Measurements from ENCODE around the gene TTYH3. TPM values are rescaled to one million over a fixed set of nuclear protein-coding genes. Genes with fewer than 3 reads are reported as not detected.
A peak's percentile ranks its signal among the peaks of the same experiment; 100 is the strongest.

TTYH3 gene
- polyA plus RNA-seq, 4 donors, result 6.9 to 149 (median 20.6) TPM

DNA sequence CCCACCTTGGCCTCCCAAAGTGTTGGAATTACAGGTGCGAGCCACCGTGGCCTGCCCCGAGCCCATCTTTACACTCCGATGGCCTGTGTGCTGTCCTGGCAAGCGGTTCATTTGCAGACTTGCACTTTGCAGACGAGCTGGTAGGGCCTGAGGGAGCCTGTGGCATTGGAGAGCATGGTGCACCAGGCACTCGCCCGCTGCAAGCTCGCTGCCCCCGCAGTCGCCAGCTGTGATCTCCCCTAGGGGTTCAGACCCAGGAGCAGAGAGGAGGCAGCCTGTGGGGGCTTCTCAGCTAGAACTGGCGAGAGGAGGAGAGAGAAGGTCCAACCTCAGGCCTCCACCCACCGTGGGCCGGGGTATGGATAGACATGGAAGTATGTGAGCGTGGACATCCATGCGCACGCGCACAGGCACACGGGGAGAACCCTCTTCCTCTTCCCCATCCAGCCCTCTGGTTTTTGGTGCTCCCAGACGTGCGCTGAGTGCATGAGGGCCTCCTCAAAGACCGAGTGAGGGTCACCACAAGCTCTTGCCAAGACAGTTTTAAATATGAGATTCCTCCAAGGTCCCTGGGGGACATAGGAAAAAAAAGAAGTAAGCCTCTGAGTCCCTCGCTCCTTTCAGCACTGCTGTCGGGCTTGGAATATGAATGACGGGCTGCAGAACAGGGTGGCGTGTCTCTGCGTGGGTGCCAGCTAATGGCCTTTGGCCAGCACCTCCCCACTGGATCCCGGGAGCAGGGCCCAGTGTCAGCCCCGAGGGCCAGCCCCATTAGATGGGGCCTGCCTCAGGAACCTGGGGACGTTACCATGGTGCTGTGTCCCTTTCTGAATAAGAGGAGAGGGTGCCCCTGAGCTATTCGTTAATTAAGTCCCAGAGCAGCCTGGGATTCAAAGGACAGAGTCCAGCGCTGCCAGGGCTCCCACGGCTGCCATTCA lies 15.1 kb upstream of the TTYH3 start:
- H3K4me3 ChIP-seq (ENCODE audit: low read depth in 1 of 3, low read length in 3 of 3), result peak overlapping the region in 1 of 3 donors; percentile 25
- H3K36me3 ChIP-seq (ENCODE audit: control insufficient read depth in 3 of 3, insufficient read depth in 2 of 3, low read depth in 1 of 3, low read length in 3 of 3), result peaks cover 0 to 60% (median 0%) of the 10 kb centered on the region in 3 donors
- peaks cover 0 to 72% (median 3%) of the 10 kb centered on the region in 3 donors for H3K4me1 ChIP-seq (ENCODE audit: control insufficient read depth in 3 of 3, insufficient read depth in 2 of 3, low read depth in 1 of 3, low read length in 2 of 3)
- 62 to 77% (median 75%) methylated on average over 32 to 33 of the region's 33 CpGs for WGBS, 3 donors
- H3K27ac ChIP-seq (ENCODE audit: low read depth in 1 of 3, low read length in 2 of 3), result peak overlapping the region in 1 of 3 donors; percentile 86
- no peaks in the 10 kb centered on the region for H3K27me3 ChIP-seq (ENCODE audit: control insufficient read depth in 3 of 3, insufficient read depth in 3 of 3, low read length in 3 of 3)
- no peak for FAIRE-seq
- H3K9me3 ChIP-seq (ENCODE audit: control insufficient read depth in 2 of 2, insufficient read depth in 1 of 2, low read depth in 1 of 2, low read length in 1 of 2), result no peaks in the 10 kb centered on the region
- DNase-seq, result peak; percentile 39 to 89

DNA sequence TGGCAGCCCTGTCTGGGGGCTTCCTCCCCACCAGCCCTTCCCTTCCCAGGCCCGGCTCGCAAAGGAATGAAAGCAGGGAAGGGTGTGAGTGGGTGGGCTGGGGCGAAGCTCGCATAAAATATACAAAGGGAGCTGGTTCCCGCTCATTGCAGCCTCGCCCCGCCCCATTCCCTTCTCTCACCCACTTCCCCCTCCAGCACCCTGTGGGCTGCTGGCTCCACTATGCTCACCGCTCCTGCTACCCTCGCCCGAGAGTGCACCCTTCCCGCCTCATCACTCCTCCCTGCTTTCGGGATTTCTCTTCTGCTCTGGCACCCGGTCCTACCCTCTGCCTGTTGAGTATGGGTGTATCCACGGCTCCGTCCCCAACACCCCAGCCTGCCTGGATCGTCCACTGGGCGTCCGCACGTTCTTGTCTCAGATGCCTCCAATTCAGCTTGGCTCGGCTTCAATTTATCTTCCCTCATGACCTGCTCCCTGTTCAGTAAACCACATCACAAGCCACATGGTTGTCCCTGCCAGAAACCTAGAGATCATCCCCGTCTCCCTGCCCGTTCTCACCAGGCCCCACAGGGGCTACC lies 14.4 kb upstream of the TTYH3 start:
- peak overlapping the region in 1 of 3 donors; percentile 86 for H3K27ac ChIP-seq (ENCODE audit: low read depth in 1 of 3, low read length in 2 of 3)
- DNase-seq (peak in 1 of 2 donors; percentile 67), FAIRE-seq (no peak)
- peak overlapping the region in 1 of 3 donors; percentile 25 for H3K4me3 ChIP-seq (ENCODE audit: low read depth in 1 of 3, low read length in 3 of 3)
- 20 to 38% (median 33%) methylated on average over 22 of the region's 22 CpGs for WGBS, 3 donors
- no peaks in the 10 kb centered on the region for H3K9me3 ChIP-seq (ENCODE audit: control insufficient read depth in 2 of 2, insufficient read depth in 1 of 2, low read depth in 1 of 2, low read length in 1 of 2)
- H3K36me3 ChIP-seq (ENCODE audit: control insufficient read depth in 3 of 3, insufficient read depth in 2 of 3, low read depth in 1 of 3, low read length in 3 of 3), result peaks cover 0 to 54% (median 0%) of the 10 kb centered on the region in 3 donors
- H3K27me3 ChIP-seq (ENCODE audit: control insufficient read depth in 3 of 3, insufficient read depth in 3 of 3, low read length in 3 of 3), result no peaks in the 10 kb centered on the region
- peaks cover 0 to 73% (median 9%) of the 10 kb centered on the region in 3 donors for H3K4me1 ChIP-seq (ENCODE audit: control insufficient read depth in 3 of 3, insufficient read depth in 2 of 3, low read depth in 1 of 3, low read length in 2 of 3)

- Histone ChIP-seq H3K9me3 (ENCODE audit: control insufficient read depth in 2 of 2, insufficient read depth in 1 of 2, low read depth in 1 of 2, low read length in 1 of 2) (no peaks in the 10 kb centered on the region), H3K27me3 (ENCODE audit: control insufficient read depth in 3 of 3, insufficient read depth in 3 of 3, low read length in 3 of 3) (no peaks in the 10 kb centered on the region), H3K27ac (ENCODE audit: low read depth in 1 of 3, low read length in 2 of 3) (peak overlapping the region in 1 of 3 donors; percentile 36), H3K4me3 (ENCODE audit: low read depth in 1 of 3, low read length in 3 of 3) (no peak overlapping the region), H3K36me3 (ENCODE audit: control insufficient read depth in 3 of 3, insufficient read depth in 2 of 3, low read depth in 1 of 3, low read length in 3 of 3) (peaks cover 0 to 40% (median 0%) of the 10 kb centered on the region in 3 donors), H3K4me1 (ENCODE audit: control insufficient read depth in 3 of 3, insufficient read depth in 2 of 3, low read depth in 1 of 3, low read length in 2 of 3) (peaks cover 2 to 74% (median 13%) of the 10 kb centered on the region in 3 donors)
- 68 to 73% (median 72%) methylated on average over 9 of the region's 9 CpGs for WGBS, 3 donors
- FAIRE-seq, result no peak
- DNase-seq, result no peak
Observed at GRCh38 chr7:2619116-2619515, 12.7 kb upstream of the TTYH3 start.

DNA sequence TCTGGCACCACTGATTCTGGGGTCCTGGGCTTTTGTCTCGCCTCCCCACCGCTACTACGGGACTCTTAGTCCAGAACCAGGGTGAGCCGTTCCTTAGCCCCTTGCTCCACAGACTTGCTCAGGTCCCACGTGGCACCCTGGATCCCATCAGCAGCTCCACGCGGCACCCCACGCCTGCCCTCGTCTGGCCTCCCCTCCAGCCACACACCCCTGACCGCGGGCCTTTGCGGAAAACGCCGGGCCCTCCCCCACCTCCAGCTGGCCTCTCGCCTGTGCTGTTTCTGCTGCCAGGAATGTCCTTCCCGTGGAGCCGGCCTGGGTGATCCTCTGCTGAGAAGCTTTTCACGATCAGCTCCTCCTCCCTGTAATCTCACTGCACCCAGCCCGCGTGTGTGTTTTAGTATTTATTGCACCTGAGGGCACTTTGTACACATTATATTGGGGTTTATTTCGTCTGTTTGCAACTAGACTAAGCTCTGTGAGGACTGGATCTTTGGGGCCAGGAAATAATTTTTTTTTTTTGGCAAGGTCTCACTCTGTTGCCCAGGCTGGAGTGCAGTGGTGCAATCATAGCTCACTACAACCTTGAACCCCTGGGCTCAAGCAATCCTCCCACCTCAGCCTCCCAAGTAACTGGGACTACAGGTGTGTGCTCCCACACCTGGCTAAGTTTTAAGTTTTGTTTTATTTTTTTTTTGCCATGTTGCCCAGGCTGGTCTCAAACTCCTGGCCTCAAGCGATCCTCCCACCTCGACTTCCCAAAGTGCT lies 10.5 kb upstream of the TTYH3 start:
- Histone ChIP-seq H3K27ac (ENCODE audit: low read depth in 1 of 3, low read length in 2 of 3) (peak overlapping the region; percentile 75 to 97 (median 90)), H3K36me3 (ENCODE audit: control insufficient read depth in 3 of 3, insufficient read depth in 2 of 3, low read depth in 1 of 3, low read length in 3 of 3) (peaks cover 0 to 22% (median 0%) of the 10 kb centered on the region in 3 donors), H3K4me1 (ENCODE audit: control insufficient read depth in 3 of 3, insufficient read depth in 2 of 3, low read depth in 1 of 3, low read length in 2 of 3) (peaks cover 3 to 73% (median 13%) of the 10 kb centered on the region in 3 donors), H3K9me3 (ENCODE audit: control insufficient read depth in 2 of 2, insufficient read depth in 1 of 2, low read depth in 1 of 2, low read length in 1 of 2) (no peaks in the 10 kb centered on the region), H3K27me3 (ENCODE audit: control insufficient read depth in 3 of 3, insufficient read depth in 3 of 3, low read length in 3 of 3) (no peaks in the 10 kb centered on the region), H3K4me3 (ENCODE audit: low read depth in 1 of 3, low read length in 3 of 3) (peak overlapping the region in 1 of 3 donors; percentile 43)
- WGBS, 3 donors, result 26 to 38% (median 37%) methylated on average over 23 of the region's 23 CpGs
- DNase-seq (peak; percentile 89 to 91), FAIRE-seq (no peak)

GRCh38 chr7:2621948-2622640 lies 9.7 kb upstream of the TTYH3 start:
- Histone ChIP-seq H3K27me3 (ENCODE audit: control insufficient read depth in 3 of 3, insufficient read depth in 3 of 3, low read length in 3 of 3) (no peaks in the 10 kb centered on the region), H3K27ac (ENCODE audit: low read depth in 1 of 3, low read length in 2 of 3) (peak overlapping the region; percentile 75 to 97 (median 90)), H3K4me1 (ENCODE audit: control insufficient read depth in 3 of 3, insufficient read depth in 2 of 3, low read depth in 1 of 3, low read length in 2 of 3) (peaks cover 3 to 69% (median 11%) of the 10 kb centered on the region in 3 donors), H3K9me3 (ENCODE audit: control insufficient read depth in 2 of 2, insufficient read depth in 1 of 2, low read depth in 1 of 2, low read length in 1 of 2) (no peaks in the 10 kb centered on the region), H3K36me3 (ENCODE audit: control insufficient read depth in 3 of 3, insufficient read depth in 2 of 3, low read depth in 1 of 3, low read length in 3 of 3) (peaks cover 0 to 15% (median 0%) of the 10 kb centered on the region in 3 donors), H3K4me3 (ENCODE audit: low read depth in 1 of 3, low read length in 3 of 3) (peak overlapping the region in 1 of 3 donors; percentile 43)
- peak; percentile 51 to 99 for DNase-seq
- FAIRE-seq, result no peak
- WGBS, 3 donors, result 32 to 49% (median 38%) methylated on average over 10 to 12 of the region's 12 CpGs

DNA sequence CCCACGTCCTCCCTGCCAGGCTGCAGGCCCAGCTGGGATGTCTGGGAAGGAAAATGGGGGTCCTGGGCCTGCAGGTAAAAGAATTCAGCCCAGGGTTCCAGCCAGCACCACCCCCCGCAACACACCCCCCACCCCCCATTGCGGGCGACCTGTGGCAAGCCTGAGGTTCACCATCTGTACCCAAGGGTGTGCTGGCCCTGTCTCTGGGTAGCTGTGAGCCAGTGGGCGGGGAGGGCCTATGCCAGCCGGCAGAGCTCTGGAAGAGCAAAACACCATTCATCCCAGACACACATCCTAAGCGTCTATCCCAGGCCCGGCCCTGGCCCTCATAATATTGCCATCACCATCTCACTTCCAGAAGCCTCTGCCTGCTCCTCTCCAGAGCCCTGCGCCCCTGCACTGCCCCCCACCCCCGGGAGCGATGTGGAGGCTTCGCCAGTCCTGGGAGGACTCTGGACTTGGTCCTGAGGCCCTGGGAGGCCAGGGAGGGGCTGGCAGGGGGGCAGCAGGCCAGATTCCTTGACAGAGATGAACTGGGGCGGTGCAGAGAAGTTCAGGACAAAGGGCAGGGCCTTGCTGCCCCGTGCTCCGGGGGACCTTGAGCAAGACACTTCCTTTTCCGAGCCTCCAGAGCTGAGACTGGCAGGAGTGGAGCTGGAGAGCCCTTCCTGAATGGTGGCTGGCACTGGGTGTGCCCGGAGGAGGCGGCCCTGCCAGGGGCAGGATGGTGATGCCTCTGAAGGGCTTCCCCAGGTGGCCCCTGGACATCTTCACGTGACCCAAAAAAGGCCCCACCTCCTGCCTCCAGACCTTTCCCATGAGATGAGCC lies 8.7 kb upstream of the TTYH3 start:
- Histone ChIP-seq H3K27ac (ENCODE audit: low read depth in 1 of 3, low read length in 2 of 3) (peak overlapping the region; percentile 87 to 97 (median 90)), H3K9me3 (ENCODE audit: control insufficient read depth in 2 of 2, insufficient read depth in 1 of 2, low read depth in 1 of 2, low read length in 1 of 2) (no peaks in the 10 kb centered on the region), H3K36me3 (ENCODE audit: control insufficient read depth in 3 of 3, insufficient read depth in 2 of 3, low read depth in 1 of 3, low read length in 3 of 3) (peaks cover 0 to 15% (median 0%) of the 10 kb centered on the region in 3 donors), H3K4me3 (ENCODE audit: low read depth in 1 of 3, low read length in 3 of 3) (peak overlapping the region in 1 of 3 donors; percentile 14), H3K27me3 (ENCODE audit: control insufficient read depth in 3 of 3, insufficient read depth in 3 of 3, low read length in 3 of 3) (no peaks in the 10 kb centered on the region), H3K4me1 (ENCODE audit: control insufficient read depth in 3 of 3, insufficient read depth in 2 of 3, low read depth in 1 of 3, low read length in 2 of 3) (peaks cover 3 to 67% (median 11%) of the 10 kb centered on the region in 3 donors)
- peak; percentile 94 to 95 for DNase-seq
- FAIRE-seq, result no peak
- WGBS, 3 donors, result 16 to 49% (median 27%) methylated on average over 15 to 19 of the region's 19 CpGs

- FAIRE-seq, result no peak
- H3K36me3 ChIP-seq (ENCODE audit: control insufficient read depth in 3 of 3, insufficient read depth in 2 of 3, low read depth in 1 of 3, low read length in 3 of 3), result peaks cover 0 to 9% (median 0%) of the 10 kb centered on the region in 3 donors
- H3K27me3 ChIP-seq (ENCODE audit: control insufficient read depth in 3 of 3, insufficient read depth in 3 of 3, low read length in 3 of 3), result no peaks in the 10 kb centered on the region
- H3K4me1 ChIP-seq (ENCODE audit: control insufficient read depth in 3 of 3, insufficient read depth in 2 of 3, low read depth in 1 of 3, low read length in 2 of 3), result peaks cover 3 to 67% (median 11%) of the 10 kb centered on the region in 3 donors
- no peak overlapping the region for H3K4me3 ChIP-seq (ENCODE audit: low read depth in 1 of 3, low read length in 3 of 3)
- WGBS, 3 donors, result 47 to 75% (median 63%) methylated on average over 10 of the region's 10 CpGs
- no peak for DNase-seq
- H3K9me3 ChIP-seq (ENCODE audit: control insufficient read depth in 2 of 2, insufficient read depth in 1 of 2, low read depth in 1 of 2, low read length in 1 of 2), result no peaks in the 10 kb centered on the region
- peak overlapping the region; percentile 87 to 97 (median 90) for H3K27ac ChIP-seq (ENCODE audit: low read depth in 1 of 3, low read length in 2 of 3)
Observed at GRCh38 chr7:2623698-2624014, 8.1 kb upstream of the TTYH3 start.

Measured in small intestine (tissue), 7 donors.